ENCODE results near the gene DGKD.

DGKD gene

GRCh38 chr2:233433029-233433428 is 78.7 kb downstream of the DGKD start:
- no peak for DNase-seq

DNA sequence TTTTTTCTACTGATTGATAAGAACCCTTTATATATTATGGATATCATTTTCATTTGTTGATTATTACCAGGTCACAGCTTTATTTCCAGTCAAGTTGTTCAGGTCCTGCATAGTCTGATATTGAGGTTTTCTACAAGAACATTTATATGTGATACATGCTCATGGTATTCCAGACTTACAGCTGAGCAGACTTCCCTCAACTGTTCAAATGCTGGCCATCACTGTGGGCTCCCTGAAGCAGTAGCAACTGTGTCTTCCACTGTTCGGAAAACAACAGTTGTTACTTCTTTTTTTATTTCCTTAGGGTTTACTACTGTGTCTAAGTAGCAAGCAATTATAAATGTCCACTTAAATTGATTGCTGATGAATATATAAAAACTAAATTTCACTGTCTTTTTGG is 79.5 kb downstream of the DGKD start:
- DNase-seq: no peak

DNA sequence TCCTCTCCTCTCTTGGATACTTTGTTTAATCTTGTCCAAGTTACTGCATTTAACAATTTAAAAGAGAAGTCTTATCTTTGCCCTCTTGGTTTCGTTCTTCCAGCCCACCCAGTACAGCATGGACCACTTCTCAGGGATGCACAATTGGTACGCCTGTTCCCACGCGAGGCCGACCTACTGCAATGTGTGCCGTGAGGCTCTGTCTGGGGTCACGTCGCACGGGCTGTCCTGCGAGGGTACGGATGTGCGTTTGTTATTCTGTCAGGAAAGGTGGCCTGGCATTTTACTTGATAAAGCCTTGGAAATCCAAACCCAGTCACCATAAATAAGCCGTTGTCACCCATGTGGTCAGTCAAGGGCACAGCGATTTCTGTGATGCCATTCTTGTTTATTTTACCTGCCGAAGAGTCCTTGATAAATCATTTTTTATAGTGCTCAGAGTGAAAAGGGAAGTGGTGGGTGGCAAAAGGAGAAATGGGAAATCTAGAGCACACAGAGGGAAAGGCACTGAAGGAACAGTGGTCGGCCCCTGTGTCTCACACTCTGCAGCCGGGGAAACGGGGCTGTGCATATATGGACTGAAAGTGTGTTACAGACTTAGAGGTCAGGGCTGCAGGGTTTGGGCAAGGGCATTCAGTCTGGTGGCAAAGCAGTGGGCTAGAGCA is 80.5 kb downstream of the DGKD start:
- DNase-seq: no peak

GRCh38 chr2:233435436-233436190 is 81.3 kb downstream of the DGKD start:
- no peak for DNase-seq

DNA sequence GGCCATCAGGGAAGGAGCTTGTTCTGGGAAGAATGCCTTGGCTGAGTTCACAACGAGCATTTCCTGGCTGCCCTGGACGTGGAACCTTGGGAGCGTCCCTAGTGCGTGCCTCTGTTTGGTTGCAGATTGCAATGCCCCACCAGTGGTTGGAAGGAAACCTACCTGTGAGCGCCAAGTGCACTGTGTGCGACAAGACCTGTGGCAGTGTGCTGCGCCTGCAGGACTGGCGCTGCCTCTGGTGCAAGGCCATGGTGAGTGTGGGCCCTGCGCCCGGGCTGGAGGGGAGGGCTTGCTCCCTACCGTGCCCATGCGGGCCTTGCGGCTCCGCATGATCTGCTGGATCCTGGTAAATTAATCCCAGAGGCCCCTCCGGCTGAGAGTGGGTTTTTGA is 81.9 kb downstream of the DGKD start:
- DNase-seq: no peak

- DNase-seq: no peak
Observed at GRCh38 chr2:233436691-233437438, 82.6 kb downstream of the DGKD start.

DNA sequence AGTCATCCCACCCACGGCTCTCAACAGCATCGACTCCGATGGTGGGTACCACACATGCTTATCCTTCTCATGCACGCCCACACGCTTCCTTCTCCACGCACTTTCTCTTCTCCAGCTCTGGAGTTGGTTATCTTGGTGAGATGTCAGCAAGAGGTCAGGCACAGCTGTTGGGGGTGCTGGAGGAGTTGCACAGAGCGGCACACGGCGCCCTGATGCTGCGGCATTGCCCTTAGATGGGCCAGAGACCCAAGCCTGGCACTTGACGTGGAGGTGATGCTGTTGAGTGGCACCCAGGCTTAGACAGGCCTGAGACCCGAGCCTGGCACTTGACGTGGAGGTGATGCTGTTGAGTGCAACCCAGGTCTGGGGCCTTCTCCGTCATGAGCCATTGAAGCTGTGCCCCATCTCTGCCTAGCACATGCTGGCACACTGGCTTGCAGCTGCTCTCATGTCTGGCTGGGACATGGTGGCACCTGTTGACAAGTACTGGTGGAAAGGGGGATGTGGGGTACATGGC is 83.2 kb downstream of the DGKD start:
- DNase-seq: no peak

- DNase-seq: no peak
Observed at GRCh38 chr2:233438573-233439147, 84.4 kb downstream of the DGKD start.

DNA sequence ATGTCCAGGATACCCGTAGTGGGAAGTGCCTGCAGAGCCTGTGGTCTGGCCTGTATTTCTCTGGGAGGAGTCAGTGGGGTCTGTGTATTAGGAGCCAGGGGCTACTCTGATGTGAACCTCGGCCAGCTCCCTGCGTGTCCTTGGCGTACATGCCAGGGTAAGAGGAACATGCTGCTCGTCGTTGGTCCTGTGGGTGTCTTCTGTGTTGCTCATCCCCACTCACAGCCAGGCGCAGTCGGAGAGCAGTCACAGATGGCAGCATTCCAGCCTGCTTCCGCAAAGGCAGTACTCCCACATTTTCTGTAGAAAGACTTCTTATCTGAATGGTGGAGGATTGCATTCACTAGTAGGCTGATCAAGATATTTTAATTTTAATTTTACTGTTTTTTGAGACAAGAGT is 84.9 kb downstream of the DGKD start:
- no peak for DNase-seq

GRCh38 chr2:233440314-233440713 is 86.0 kb downstream of the DGKD start:
- no peak for DNase-seq

GRCh38 chr2:233440714-233441113 is 86.4 kb downstream of the DGKD start:
- DNase-seq: no peak

- peak in 1 of 2 donors; percentile 9 for DNase-seq
Observed at GRCh38 chr2:233441161-233442027, 87.1 kb downstream of the DGKD start.

DNA sequence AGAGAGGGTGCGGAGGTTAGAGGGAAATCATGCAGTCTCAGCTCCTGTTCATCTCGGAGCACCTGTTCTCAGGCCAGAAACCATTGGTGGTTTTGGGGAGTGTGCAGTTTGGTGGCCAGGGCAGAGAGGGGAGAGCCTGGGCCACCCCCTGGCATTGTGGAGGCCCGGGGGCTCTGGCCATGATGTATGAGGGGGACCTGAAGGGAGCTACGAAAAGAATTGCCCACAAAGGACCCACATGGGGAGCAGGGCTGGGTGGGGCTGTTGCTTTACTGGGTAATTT is 87.7 kb downstream of the DGKD start:
- DNase-seq: no peak

DNA sequence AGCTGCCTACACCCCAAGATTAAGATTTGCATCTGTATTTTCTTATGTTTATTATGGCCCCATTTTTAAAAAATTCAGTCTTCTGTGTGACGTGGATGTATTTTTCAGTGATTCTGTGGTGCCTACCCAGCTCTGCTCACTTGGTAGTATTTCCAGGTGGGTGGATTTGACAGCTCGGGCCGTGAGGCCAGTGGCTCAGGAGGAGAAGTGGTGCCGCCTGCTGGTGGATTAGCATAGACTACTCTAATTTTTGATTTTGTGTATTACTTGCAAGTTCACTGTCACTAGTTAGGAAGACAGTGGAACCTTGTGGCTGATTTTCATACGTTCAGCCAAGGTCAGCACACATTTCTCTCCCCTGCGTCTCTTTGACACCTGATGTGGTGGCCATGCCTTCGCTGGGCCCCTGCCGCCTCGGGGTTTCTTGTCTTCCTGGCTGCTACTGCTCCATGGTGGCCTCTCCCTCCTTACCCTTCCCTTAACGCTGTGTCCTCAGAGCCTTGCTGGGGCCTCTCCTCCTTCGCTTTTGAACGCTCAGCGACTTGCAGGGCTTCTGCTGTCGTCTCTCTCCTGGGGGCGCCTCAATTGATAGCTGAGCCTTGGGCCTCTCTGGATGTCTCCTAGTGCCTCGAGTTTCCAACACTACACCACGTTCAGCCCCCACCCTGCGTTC is 89.4 kb downstream of the DGKD start:
- DNase-seq: peak; percentile 84 to 85

GRCh38 chr2:233444501-233444900 is 90.2 kb downstream of the DGKD start:
- no peak for DNase-seq

- DNase-seq: peak in 1 of 2 donors; percentile 2
Observed at GRCh38 chr2:233445152-233445830, 91.0 kb downstream of the DGKD start.

DNA sequence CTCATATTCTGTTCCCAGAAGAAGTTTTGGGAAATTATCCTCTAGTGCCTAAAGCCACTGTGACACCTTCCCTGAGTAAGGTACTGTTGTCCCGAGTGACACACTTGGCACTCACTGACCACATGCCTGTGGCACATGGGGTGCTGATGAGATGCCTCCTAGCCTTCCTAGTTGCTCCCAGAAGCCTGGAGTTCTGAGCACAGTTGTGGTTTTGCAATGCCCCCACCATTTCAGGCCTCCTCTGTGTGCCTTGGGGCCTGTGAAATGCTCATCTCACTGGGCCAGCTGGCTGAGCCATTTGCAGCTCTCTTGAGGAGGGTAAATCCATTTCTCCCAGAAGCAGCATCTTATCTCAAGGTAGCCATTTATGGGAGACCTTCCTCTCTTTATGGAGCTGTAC is 91.8 kb downstream of the DGKD start:
- peak in 1 of 2 donors; percentile 1 for DNase-seq

DNA sequence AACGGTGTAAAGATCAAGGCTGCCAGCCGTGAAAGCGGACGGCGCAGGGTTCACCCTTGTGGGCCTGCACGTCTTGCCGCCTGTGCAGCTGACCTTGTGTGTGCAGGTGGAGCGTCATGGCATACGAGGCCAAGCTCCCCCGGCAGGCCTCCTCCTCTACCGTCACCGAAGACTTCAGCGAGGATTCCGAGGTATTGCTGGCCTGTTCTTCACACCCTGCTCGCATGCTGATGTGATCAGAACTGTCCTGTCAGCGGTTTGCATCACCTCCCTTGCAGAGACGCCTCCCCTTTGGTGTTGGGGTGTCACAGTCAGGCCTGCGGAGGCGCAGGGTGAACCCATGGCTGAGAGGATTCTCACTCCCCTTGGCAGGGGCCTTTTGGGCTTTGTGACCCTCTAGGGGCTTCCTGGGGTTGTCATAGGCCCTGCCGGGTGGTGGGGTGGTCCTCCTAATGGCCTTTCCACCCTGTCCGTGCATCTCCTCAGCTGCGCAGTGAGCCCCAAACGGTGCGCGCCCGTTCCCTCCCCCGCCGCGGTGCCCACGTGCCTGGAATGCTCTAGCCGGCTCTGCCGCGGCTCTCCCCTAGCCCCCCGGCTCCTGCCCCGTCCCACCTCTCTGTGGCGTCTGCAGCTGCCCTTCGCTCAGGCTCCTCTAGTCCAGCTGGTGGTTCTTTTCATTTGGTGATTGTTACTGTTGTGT is 92.5 kb downstream of the DGKD start:
- peak in 1 of 2 donors; percentile 9 for DNase-seq

GRCh38 chr2:233447506-233448219 is 93.4 kb downstream of the DGKD start:
- peak in 1 of 2 donors; percentile 6 for DNase-seq

DNA sequence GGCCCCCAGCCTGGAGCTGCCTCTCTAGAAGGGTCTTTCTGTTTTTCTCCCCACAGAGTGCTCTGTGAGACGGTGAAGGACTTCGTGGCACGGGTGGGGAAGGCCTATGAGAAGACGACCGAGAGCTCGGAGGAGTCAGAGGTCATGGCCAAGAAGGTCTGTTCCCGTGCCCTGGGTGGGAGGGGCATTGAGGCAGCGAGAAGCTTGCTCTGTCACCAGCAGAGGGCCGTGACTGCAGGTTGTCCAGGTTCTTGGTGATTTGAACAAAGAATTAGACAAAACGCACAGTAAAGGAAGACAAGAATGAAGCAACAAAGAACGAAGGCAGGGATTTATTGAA is 93.9 kb downstream of the DGKD start:
- no peak for DNase-seq
